GM10266 (cell line): ENCODE measurements around the gene NFIX.
"Not testable (repeated sequence)": the region's sequence is repeated elsewhere in the genome, so short reads cannot be mapped to it uniquely, and the experiment has no call there.

Experiments used
- DNase-seq: peaks from one replicate; pipeline ENCODE4 v3.0.0; 2012; ENCODE audit errors: extremely low spot score
- TF ChIP-seq, protein P1 (sequence below): IDR thresholded peaks from 2 replicates; pipeline ENCODE4 v1.5.1; 2012; ENCODE audit warnings: mild to moderate bottlenecking, low read depth; ENCODE audit not compliant: control insufficient read depth, insufficient read depth; ENCODE audit errors: missing control alignments

NFIX gene

GRCh38 chr19:12954612-12954962 is 40.7 kb upstream of the NFIX start:
- TF ChIP-seq, protein P1, sequence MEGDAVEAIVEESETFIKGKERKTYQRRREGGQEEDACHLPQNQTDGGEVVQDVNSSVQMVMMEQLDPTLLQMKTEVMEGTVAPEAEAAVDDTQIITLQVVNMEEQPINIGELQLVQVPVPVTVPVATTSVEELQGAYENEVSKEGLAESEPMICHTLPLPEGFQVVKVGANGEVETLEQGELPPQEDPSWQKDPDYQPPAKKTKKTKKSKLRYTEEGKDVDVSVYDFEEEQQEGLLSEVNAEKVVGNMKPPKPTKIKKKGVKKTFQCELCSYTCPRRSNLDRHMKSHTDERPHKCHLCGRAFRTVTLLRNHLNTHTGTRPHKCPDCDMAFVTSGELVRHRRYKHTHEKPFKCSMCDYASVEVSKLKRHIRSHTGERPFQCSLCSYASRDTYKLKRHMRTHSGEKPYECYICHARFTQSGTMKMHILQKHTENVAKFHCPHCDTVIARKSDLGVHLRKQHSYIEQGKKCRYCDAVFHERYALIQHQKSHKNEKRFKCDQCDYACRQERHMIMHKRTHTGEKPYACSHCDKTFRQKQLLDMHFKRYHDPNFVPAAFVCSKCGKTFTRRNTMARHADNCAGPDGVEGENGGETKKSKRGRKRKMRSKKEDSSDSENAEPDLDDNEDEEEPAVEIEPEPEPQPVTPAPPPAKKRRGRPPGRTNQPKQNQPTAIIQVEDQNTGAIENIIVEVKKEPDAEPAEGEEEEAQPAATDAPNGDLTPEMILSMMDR: no peak
- DNase-seq: no peak

DNA sequence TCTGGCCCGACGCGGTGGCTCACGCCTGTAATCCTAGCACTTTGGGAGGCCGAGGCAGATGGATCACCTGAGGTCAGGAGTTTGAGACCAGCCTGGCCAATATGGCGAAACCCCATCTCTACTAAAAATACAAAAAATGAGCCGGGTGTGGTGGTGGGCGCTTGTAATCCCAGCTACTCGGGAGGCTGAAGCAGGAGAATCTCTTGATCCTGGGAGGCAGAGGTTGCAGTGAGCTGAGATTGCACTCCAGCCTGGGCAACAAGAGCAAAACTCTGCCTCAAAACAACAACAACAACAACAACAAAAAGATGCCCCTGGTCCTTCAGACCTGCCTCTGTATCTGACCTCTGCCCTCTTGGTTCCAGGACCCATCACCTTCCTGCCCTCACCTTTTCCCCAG is 39.7 kb upstream of the NFIX start:
- not testable (repeated sequence) for DNase-seq

- TF ChIP-seq, protein P1: no peak
- DNase-seq: no peak
Observed at GRCh38 chr19:12955996-12956395, 39.3 kb upstream of the NFIX start.

DNA sequence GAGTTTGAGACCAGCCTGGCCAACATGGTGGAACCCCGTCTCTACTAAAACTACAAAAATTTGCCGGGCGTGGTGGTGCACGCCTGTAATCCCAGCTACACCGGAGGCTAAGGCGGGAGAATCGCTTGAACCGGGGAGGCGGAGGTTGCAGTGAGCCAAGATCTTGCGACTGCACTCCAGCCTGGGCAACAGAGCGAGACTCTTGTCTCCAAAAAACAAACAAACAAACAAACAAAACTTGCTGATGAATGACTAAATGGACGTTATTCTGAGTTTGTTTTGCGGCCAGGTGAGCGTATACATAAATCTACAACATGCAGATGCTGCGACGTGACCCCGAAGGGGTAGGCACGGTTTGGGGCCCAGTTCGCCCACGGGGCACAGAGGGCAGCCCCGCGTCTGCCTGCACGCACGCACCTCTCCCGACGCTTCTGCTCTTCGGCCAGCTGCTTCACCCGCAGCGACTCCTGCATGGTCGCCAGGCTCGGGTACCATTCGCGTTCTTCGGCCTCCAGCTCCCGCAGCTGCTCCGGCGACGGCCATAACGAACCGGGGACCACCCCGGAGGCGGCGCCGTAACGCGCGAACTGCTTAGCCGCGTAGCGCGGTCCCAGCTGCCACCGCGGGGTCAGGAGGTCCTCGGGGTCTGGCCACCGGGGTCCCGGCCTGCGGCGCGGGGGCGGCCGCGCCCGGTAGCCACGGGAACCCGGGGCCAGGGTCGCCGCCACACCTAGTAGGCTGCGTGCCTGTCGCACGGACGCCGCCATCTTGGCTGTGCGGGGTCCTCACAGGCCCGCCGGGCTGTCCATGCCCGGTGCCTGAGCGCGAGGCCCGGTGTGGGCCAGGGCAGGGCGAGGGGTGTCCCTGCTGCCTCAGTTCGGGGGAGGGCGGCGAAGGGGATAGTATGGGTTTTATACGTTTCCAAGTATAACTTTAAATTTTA is 38.6 kb upstream of the NFIX start, which contains the start of gene GADD45GIP1:
Gene GADD45GIP1, minus strand, starts transcription at position 778 of the 943 bp plus-strand sequence. Its CDS starts 11 bp downstream, at position 767.
- TF ChIP-seq, protein P1: no peak
- DNase-seq: peak; percentile 87

GRCh38 chr19:12957389-12957952 is 37.8 kb upstream of the NFIX start:
- DNase-seq: not testable (repeated sequence)

- TF ChIP-seq, protein P1: no peak
- DNase-seq: no peak
Observed at GRCh38 chr19:12959481-12959880, 35.8 kb upstream of the NFIX start.

DNA sequence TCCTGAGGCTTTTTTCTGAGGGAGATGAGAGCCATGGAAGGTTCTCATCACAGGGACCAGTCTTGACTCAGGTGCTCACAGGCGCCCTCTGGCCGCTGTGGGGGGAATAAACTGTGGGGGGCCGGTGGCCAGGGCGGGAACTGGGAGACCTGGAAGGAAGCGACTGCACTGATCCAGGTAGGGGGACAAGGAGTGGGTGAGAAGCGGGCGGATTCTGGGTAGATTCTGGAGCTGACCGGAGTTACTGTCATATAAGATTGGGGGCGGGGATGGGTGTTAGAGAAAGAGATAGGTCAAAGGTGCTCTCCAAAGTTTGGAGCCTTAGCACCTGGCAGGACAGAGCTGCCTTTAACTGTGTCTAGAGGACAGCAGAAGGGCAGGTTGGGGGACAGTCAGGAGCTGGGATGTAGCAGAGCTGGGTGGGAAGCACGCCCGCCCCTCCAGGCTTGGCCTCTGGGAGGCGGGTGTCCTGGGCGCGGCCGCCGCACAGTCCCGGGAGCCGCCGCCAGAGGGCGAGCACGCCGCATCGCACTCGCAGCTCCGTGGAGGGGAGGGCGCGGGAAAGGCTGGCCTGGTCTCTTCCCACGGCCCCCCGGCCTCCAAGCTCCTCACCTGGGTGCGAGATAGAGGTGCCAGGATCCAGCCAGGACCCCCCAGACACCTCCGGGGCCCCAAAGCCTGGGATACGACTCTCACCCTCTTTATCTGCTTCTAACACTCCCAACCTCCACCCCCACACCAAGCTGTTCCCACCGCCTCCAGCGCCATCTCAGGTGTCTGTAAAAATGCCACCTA is 30.1 kb upstream of the NFIX start:
- peak; percentile 88 for DNase-seq
- TF ChIP-seq, protein P1: peak; percentile 99

- no peak for DNase-seq
- TF ChIP-seq, protein P1: no peak
Observed at GRCh38 chr19:12965812-12966135, 29.5 kb upstream of the NFIX start.
